ENCODE data around the gene REM2. TPM values are rescaled to one million over a fixed set of nuclear protein-coding genes. Genes with fewer than 3 reads are reported as not detected.

The REM2 gene
- total RNA-seq, 4 donors from 2014 or later: 0.42 to 0.44 TPM; not detected in 2

- 76 to 77% methylated on average over 7 of the region's 7 CpGs for WGBS, 2 donors
- H3K27me3 ChIP-seq: no peaks in the 10 kb centered on the region
- no peaks in the 10 kb centered on the region for H3K9me3 ChIP-seq
- H3K27ac ChIP-seq: no peak overlapping the region
- peaks cover 0 to 47% (median 19%) of the 10 kb centered on the region in 4 donors for H3K4me1 ChIP-seq
- no peak for TF ChIP-seq EP300 (IDR thresholded peaks at IDR 0.05)
- no peak for TF ChIP-seq POLR2A (IDR thresholded peaks at IDR 0.05)
- no peak overlapping the region for H3K4me3 ChIP-seq
- DNase-seq (ENCODE audit: low spot score in 2 of 2): no peak
- H3K36me3 ChIP-seq: peaks cover 0 to 10% (median 0%) of the 10 kb centered on the region in 3 donors
These were observed 1.2 kb downstream of the REM2 start for GRCh38 chr14:22884076-22884737.

- Histone ChIP-seq H3K27ac (no peak overlapping the region), H3K27me3 (no peaks in the 10 kb centered on the region), H3K4me3 (no peak overlapping the region), H3K4me1 (peaks cover 0 to 47% (median 19%) of the 10 kb centered on the region in 4 donors), H3K36me3 (peaks cover 0 to 2% (median 0%) of the 10 kb centered on the region in 3 donors), H3K9me3 (no peaks in the 10 kb centered on the region)
- no peak for DNase-seq (ENCODE audit: low spot score in 2 of 2)
- no peak for TF ChIP-seq CTCF (IDR thresholded peaks at IDR 0.05)
- TF ChIP-seq EP300 (IDR thresholded peaks at IDR 0.05): no peak
- TF ChIP-seq POLR2A (IDR thresholded peaks at IDR 0.05): no peak
- 87 to 96% methylated on average over 11 of the region's 11 CpGs for WGBS, 2 donors
These were observed 1.9 kb downstream of the REM2 start for GRCh38 chr14:22884738-22885523.

- Histone ChIP-seq H3K27ac (peak overlapping the region in 1 of 4 donors; percentile 67), H3K27me3 (no peaks in the 10 kb centered on the region)
- WGBS, 2 donors: 92 to 93% methylated on average over 21 of the region's 21 CpGs
These were observed 3.0 kb downstream of the REM2 start for GRCh38 chr14:22885975-22886374.

GRCh38 chr14:22886500-22887259, 3.7 kb downstream of the REM2 start:
- no peaks in the 10 kb centered on the region for H3K36me3 ChIP-seq
- peak overlapping the region in 3 of 4 donors; percentile 32 to 76 (median 67) for H3K27ac ChIP-seq
- DNase-seq (ENCODE audit: low spot score in 2 of 2): peak; percentile 29 to 51
- 5 to 9% methylated on average over 36 to 62 of the region's 77 CpGs for WGBS, 2 donors
- H3K9me3 ChIP-seq: no peaks in the 10 kb centered on the region
- H3K4me3 ChIP-seq: peak overlapping the region; percentile 39 to 65 (median 52)
- TF ChIP-seq CTCF (IDR thresholded peaks at IDR 0.05) (peak in 2 of 5 experiments; percentile 5 to 9), EP300 (IDR thresholded peaks at IDR 0.05) (no peak)
- H3K27me3 ChIP-seq: no peaks in the 10 kb centered on the region
- peaks cover 0 to 46% (median 19%) of the 10 kb centered on the region in 4 donors for H3K4me1 ChIP-seq

More at GRCh38 chr14:22885975-22886374, 3.0 kb downstream of the REM2 start:
- TF ChIP-seq EP300 (IDR thresholded peaks at IDR 0.05): no peak
- TF ChIP-seq CTCF (IDR thresholded peaks at IDR 0.05): no peak
- TF ChIP-seq POLR2A (IDR thresholded peaks at IDR 0.05): no peak
- H3K4me3 ChIP-seq: peak overlapping the region in 1 of 4 donors; percentile 65
- no peaks in the 10 kb centered on the region for H3K36me3 ChIP-seq
- DNase-seq (ENCODE audit: low spot score in 2 of 2): no peak
- no peaks in the 10 kb centered on the region for H3K9me3 ChIP-seq
- peaks cover 0 to 47% (median 19%) of the 10 kb centered on the region in 4 donors for H3K4me1 ChIP-seq

GRCh38 chr14:22887260-22887989, 4.4 kb downstream of the REM2 start:
- 22 to 28% methylated on average over 11 of the region's 11 CpGs for WGBS, 2 donors
- peak in 1 of 2 donors; percentile 25 for DNase-seq (ENCODE audit: low spot score in 2 of 2)
- no peaks in the 10 kb centered on the region for H3K27me3 ChIP-seq
- H3K9me3 ChIP-seq: no peaks in the 10 kb centered on the region
- peak overlapping the region; percentile 39 to 65 (median 52) for H3K4me3 ChIP-seq
- peaks cover 0 to 39% (median 15%) of the 10 kb centered on the region in 4 donors for H3K4me1 ChIP-seq
- H3K27ac ChIP-seq: peak overlapping the region in 2 of 4 donors; percentile 67 to 76
- H3K36me3 ChIP-seq: peaks cover 0 to 3% (median 0%) of the 10 kb centered on the region in 3 donors
- TF ChIP-seq EP300 (IDR thresholded peaks at IDR 0.05): no peak
- no peak for TF ChIP-seq CTCF (IDR thresholded peaks at IDR 0.05)
- no peak for TF ChIP-seq POLR2A (IDR thresholded peaks at IDR 0.05)
